Left ventricle myocardium inferior (tissue), 1 donor: ENCODE data around the gene MCTP2. TPM values are rescaled to one million over a fixed set of nuclear protein-coding genes. Genes with fewer than 3 reads are reported as not detected.

ENCODE experiments used
- DNase-seq: peaks from one replicate; pipeline ENCODE4 v3.0.0-alpha.2; 2020
- H3K27ac ChIP-seq: fragments of 200-600 bp; replicated peaks from 2 replicates; pipeline ENCODE4 v1.8.0; 2021
- H3K27me3 ChIP-seq: fragments of 200-600 bp; 2 replicates; pipeline ENCODE4 v1.8.0; 2021; ENCODE audit warnings: low read depth
- H3K36me3 ChIP-seq: fragments of 200-600 bp; 2 replicates; pipeline ENCODE4 v1.8.0; 2021
- H3K4me1 ChIP-seq: fragments of 200-600 bp; 2 replicates; pipeline ENCODE4 v1.8.0; 2021
- H3K4me3 ChIP-seq: fragments of 200-600 bp; 2 replicates; pipeline ENCODE4 v1.8.0; 2021; ENCODE audit warnings: mild to moderate bottlenecking, moderate library complexity
- H3K9me3 ChIP-seq: fragments of 200-600 bp; replicated peaks from 2 replicates; pipeline ENCODE4 v1.8.0; 2021
- intact Hi-C: fragments of 100-400 bp; cut with micrococcal nuclease; formaldehyde crosslinking; loops from one replicate; pipeline ENCODE4 v1.11.0; 2022
- total RNA-seq: library from RNA; stranded (reverse); fragmentation: NEBNext Ultra II Directional; extraction: Animal tissue kit (Norgen Biotek cat#: 25700); gene quantifications from one replicate; pipeline ENCODE4 v1.2.1, GENCODE V29; 2021
- TF ChIP-seq, protein P1 (sequence below): fragments of 200-600 bp; IDR thresholded peaks from 2 replicates; pipeline ENCODE4 v1.8.0; 2021; ENCODE audit warnings: antibody characterized with exemption, mild to moderate bottlenecking, borderline replicate concordance
- donor health status: DM: no; HTN: yes; CAD: no; lungs with severe emphysema.

The MCTP2 gene
- total RNA-seq, 1 donor from 2014 or later = 1.0 TPM

DNA sequence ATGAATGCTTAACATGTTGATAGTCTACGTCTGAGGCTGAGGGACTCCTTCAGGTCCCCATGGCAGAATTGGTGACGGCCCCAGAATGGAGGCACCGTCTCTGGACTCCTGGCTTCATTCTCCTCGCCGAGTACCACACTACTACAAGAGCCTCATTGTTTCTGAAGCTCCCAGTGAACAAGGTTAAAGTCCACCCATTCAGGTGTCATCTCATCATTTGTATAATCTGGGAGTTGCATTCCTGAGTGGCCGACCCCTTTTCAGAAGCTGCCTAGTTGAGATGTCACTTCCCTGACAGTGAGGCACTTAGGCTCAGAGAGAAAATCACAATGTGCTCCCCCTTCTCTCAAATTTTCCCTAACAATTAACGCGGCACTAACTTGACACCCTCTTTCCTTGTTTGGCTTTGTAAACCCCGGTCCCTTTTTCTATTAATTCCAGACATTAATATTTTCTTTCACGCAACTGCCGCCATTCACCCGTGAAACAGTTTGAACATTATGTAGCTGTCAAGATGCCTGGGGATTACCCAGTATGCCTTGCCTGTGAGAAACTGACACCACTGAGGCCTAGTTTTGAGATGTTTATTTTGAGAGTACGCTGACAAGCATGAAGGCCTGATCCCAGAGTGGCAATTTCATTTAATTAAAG is 105.6 kb downstream of the MCTP2 start:
- H3K36me3 ChIP-seq = no peaks in the 10 kb centered on the region
- H3K4me1 ChIP-seq = no peaks in the 10 kb centered on the region
- no peaks in the 10 kb centered on the region for H3K27me3 ChIP-seq
- H3K9me3 ChIP-seq = no peaks in the 10 kb centered on the region
- H3K27ac ChIP-seq = no peak overlapping the region
- DNase-seq = no peak
- no peak overlapping the region for H3K4me3 ChIP-seq
- intact Hi-C loops = no loop called here
- TF ChIP-seq, protein P1, sequence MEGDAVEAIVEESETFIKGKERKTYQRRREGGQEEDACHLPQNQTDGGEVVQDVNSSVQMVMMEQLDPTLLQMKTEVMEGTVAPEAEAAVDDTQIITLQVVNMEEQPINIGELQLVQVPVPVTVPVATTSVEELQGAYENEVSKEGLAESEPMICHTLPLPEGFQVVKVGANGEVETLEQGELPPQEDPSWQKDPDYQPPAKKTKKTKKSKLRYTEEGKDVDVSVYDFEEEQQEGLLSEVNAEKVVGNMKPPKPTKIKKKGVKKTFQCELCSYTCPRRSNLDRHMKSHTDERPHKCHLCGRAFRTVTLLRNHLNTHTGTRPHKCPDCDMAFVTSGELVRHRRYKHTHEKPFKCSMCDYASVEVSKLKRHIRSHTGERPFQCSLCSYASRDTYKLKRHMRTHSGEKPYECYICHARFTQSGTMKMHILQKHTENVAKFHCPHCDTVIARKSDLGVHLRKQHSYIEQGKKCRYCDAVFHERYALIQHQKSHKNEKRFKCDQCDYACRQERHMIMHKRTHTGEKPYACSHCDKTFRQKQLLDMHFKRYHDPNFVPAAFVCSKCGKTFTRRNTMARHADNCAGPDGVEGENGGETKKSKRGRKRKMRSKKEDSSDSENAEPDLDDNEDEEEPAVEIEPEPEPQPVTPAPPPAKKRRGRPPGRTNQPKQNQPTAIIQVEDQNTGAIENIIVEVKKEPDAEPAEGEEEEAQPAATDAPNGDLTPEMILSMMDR = no peak

DNA sequence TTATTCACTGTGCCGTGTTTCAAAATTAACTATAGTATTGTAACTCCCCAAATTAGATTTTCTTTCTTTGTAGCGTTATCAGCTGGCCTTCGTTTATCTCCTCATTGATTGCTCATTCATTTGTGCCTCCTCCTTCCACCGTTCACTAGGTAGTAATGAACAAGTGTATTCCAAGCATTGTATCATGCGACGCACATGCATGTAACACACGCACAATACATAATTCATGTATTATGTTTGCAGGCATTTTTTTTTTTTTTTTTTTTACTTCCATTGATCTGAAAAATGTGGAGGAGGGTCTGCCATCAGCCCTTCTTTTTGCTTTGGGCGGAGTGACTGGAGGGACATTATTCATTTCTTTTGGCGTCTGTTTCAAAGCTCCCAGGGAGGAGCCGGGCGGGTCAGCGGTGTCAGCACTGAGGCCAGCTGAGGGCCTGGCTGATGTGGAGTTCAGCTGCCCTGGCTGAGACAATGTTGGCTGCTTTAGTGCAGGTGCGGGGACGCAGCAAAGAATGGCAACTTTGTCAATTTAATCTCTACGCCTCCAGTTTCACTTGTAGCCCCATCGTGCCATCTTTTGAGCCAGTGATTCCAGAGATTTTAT is 107.0 kb downstream of the MCTP2 start:
- TF ChIP-seq, protein P1 = no peak
- H3K4me3 ChIP-seq = no peak overlapping the region
- intact Hi-C loops = no loop called here

DNA sequence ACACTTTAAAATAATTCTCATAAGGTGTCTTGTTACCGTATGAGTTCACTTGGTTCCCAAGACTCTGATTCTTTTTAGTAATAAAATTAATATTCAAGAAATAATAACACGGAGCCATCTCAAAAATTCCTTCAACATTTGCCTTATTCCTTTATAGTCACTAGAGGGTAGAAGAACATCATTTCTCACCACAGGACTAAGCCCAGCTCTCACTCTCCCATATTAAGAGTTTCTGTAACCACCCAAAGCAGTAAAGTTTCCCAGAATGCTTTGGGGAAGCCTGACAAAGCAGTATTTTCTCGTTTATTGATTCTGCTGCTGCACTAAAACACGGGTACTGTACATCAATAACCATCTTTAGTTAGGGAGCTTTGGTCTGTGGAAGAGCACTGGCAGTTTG is 114.9 kb downstream of the MCTP2 start:
- H3K9me3 ChIP-seq = no peaks in the 10 kb centered on the region
- intact Hi-C loops = no loop called here
- H3K27me3 ChIP-seq = peaks cover 15% of the 10 kb centered on the region
- H3K36me3 ChIP-seq = no peaks in the 10 kb centered on the region
- no peak overlapping the region for H3K27ac ChIP-seq
- H3K4me1 ChIP-seq = no peaks in the 10 kb centered on the region
- DNase-seq = no peak
- H3K4me3 ChIP-seq = no peak overlapping the region
- TF ChIP-seq, protein P1 = no peak

More for the DNA sequence above, 107.0 kb downstream of the MCTP2 start:
- H3K27ac ChIP-seq = no peak overlapping the region
- no peaks in the 10 kb centered on the region for H3K9me3 ChIP-seq
- H3K4me1 ChIP-seq = no peaks in the 10 kb centered on the region
- DNase-seq = no peak
- no peaks in the 10 kb centered on the region for H3K27me3 ChIP-seq
- H3K36me3 ChIP-seq = no peaks in the 10 kb centered on the region

DNA sequence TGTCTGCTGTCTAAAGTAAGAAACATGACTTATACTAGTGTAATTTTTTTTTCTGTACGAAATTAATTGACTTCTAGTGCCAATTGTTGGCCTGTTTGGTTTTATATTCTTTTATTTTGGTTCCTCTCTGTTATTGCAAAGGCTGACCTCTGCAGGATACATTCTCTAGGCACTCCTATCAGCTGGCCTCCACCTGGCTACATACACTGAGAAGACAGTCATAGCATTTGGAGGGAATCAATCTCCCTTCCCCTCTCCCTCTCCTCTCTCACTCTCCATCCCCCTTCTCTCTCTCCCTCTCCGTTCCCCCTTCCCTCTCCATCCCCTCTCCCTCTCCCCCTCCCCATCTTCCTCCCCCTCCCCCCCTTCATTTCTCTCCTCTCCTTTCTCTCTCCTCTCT is 116.7 kb downstream of the MCTP2 start:
- no peaks in the 10 kb centered on the region for H3K9me3 ChIP-seq
- intact Hi-C loops = no loop called here

DNA sequence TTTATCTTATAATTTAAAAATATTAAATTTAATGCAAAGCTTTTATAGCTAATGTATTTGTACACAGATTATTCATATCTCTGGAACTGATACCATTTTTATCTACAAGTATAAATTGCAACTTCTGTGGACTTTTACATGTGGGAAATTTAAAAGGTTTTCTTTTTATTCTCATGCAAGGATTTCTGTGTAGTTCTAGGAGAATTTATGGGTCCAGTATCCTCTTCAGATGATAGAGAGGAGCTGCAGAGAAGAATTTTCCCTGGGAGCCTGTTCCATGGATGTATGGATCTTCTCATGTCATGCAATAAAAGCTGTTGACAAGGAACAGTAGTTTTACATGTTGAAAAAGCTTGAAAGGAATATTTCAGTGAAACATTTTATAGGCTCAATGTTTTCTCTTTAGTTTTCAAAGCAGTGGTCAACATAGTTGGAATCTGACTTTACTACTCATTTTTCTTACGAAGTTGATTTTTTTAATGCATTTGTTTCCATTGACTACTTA is 119.7 kb downstream of the MCTP2 start:
- TF ChIP-seq, protein P1 = no peak
- Histone ChIP-seq H3K4me1 (no peaks in the 10 kb centered on the region), H3K36me3 (no peaks in the 10 kb centered on the region), H3K4me3 (no peak overlapping the region), H3K27me3 (peaks cover 15% of the 10 kb centered on the region), H3K27ac (no peak overlapping the region), H3K9me3 (no peaks in the 10 kb centered on the region)
- DNase-seq = no peak
- intact Hi-C loops = no loop called here

More for the DNA sequence above, 116.7 kb downstream of the MCTP2 start:
- no peak overlapping the region for H3K27ac ChIP-seq
- TF ChIP-seq, protein P1 = no peak
- no peaks in the 10 kb centered on the region for H3K4me1 ChIP-seq
- no peak overlapping the region for H3K4me3 ChIP-seq
- DNase-seq = no peak
- H3K27me3 ChIP-seq = peaks cover 15% of the 10 kb centered on the region
- H3K36me3 ChIP-seq = no peaks in the 10 kb centered on the region
